NK-92 (cell line): ENCODE measurements around the gene RNF39.
"Not testable (repeated sequence)": the region's sequence is repeated elsewhere in the genome, so short reads cannot be mapped to it uniquely, and the experiment has no call there.

ENCODE experiments used
- DNase-seq: peaks from one replicate; lab custom pipeline; 2025; ENCODE audit not compliant: unreplicated experiment; lab: John Stamatoyannopoulos, UW

RNF39 gene, protein sequence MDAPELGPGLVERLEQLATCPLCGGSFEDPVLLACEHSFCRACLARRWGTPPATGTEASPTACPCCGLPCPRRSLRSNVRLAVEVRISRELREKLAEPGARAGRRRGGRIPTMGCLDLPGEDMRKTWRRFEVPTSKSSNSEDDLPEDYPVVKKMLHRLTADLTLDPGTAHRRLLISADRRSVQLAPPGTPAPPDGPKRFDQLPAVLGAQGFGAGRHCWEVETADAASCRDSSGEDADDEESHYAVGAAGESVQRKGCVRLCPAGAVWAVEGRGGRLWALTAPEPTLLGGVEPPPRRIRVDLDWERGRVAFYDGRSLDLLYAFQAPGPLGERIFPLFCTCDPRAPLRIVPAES

DNA sequence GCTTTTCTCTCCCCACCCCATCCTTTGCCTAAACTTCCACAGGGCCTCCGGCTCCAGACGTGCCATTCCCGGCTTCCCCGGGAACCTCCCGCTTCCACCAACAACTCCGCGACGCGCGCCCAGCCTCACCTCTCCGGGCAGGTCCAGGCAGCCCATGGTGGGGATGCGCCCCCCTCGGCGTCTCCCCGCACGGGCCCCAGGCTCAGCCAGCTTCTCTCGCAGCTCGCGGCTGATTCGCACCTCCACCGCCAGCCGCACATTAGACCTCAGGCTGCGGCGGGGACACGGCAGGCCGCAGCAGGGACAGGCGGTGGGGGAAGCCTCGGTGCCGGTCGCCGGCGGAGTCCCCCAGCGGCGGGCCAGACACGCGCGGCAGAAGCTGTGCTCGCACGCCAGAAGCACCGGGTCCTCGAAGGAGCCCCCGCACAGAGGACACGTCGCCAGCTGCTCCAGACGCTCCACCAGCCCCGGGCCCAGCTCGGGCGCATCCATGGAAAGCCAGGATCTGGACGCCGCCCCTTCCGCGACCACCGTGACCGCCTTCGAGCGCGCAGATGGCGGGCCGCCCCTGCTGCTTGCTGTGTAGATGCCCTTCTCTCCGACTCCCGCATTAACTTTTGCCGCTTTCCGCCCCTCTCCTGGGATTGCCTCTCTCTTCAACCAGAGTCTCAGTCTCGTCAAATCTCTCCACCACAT is at the start of gene RNF39:
RNF39 (minus strand) TSS at position 676 of the 696 bp plus-strand sequence; CDS start at position 492, 184 bp downstream.
- DNase-seq: no peak

DNA sequence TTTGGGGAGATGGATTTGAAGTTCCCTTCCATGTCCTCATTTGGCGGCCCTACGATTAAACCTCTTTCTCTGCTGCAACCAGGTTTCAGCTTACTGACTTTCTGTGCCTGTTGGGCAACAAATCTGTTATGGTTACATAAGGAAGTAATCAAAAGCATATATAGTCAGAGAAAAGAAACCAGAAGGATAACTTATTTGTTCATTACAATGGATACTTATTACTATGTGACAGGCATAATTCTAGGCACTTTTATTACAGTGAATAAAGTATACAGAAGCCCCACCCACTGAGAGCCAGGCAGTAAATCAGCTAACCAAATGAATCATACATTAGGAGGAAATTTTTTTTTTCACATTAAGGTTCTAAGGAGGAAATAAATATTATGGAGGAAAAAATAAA is 46.9 kb upstream of the RNF39 start:
- DNase-seq: no peak

DNA sequence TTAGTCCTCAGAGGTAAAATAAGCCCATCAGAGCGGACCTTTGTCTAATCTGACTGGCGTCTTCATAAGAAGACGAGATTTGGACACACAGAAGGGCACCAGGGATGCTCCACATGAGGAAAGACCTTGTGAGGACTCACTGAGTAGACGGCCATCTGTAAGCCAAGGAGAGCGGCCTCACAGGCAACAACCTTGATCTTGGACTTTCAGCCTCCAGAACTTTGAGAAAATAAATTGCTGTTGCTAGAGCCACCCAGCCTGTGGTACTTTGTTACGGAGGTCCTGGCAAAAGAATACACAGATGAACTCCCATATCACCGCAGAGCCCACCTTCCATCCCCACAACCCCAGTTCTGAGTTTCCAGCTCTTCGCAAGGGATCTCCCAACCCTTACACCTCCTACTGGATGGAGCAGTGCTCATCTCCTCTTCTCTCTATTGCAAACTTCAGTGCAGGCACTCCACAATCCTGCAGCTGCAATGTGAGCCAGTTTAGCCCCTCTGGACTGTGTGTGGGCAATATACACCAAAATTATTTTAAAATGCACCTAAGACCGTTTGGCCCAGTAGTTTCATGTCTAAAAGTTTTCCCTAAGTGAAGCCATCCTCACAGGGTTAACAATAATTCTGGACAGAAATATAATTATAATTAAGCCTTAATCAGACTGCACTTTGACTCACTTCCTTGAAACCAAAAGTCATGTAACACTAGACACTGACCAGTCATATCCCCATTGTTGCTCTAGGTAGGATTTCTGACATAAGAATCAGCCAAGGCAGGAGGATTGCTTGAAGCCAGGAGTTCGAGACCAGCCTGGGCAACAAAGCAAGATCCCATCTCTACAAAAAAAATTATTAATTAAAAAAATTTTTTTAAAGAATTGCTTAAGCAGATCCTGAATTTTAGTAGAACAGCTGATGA is 46.1 kb upstream of the RNF39 start:
- no peak for DNase-seq

DNA sequence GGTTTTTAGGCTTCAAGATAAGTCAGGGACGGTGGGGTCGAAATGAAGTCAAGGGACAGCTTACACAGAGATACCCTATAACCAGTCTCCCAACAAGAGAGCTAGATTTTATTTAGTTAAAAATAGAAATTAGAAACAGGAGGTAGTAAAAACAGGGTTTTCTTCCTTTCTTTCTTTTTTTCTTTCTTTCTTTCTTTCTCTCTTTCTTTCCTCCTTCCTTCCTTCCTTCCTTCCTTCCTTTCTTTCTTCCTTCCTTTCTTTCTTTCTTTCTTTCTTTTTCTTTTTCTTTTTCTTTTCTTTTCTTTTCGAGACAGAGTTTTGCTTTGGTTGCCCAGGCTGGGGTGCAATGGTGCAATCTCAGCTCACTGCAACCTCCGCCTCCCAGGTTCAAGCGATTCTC is 43.1 kb upstream of the RNF39 start:
- not testable (repeated sequence) for DNase-seq

DNA sequence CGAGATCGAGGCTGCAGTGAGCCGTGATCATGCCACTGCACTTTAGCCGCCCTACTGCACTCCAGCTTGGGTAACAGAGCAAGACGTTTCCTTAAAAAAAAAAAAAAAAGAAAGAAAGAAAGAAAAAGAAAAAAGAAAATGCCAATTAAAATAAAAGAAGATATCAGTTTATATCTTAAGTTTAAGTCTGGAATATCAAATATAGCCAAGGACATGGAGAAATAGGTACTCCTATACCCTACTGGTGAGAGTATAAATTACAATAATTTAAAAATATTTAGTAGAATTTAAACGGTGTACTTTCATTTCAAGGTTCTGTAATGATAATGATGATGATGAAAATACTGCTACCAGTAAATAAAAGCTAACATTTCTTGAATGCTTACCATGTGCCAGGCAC is 41.2 kb upstream of the RNF39 start:
- DNase-seq: no peak

DNA sequence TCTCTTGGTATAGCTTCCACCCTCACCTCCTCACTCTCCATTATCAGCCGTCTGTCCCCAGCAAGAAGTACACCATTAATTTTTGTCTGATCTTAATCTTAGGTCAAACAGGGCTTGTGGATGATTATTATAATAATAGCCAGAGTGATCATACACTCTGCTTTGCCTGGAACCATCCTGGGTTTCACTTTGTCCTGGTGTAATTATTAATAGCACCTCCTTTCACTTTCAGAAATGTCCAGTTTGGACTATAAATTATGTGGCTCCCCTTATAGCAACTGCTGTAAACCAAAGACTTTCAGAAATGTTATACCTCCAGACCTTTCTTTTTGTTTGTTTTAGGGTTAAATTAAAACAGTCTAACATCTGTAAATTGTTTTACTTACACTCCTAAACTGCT is 38.3 kb upstream of the RNF39 start:
- no peak for DNase-seq

DNA sequence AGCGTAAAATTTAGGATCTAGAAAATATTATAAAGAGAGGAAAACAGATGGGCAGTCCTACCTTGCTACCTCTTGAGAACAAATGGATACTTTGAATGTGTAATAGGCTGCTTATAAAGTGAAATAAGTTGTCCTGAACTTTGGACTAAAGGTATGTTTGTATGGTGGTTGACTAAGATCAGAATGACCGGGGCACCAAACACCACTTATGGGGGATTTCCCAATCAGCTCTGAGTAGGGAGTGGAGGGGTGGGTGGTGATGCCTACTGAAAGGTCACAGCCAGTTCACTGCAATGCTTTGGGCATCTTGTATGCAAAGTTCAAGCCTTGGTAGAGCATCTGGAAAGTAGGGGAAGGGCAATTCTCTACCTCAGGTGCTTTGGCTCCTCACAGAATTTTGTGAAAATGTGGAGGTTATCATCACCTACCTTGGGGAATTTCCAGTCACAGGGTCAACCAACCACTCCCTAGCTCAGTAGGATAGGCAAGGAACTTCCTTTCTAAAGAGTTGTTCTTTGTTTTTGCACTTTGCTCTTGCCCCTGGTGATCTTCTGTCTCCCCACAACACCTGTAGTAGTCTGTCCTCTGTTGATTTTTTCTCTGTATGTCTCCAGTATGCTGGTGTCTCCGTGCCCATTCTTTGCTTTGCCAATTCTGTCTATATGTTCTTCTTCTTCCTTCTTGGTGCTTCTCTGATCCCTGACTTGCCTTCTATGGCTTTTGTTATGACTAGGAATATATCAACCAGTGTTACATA is 37.6 kb upstream of the RNF39 start, which contains the start of gene TRIM31:
TRIM31 (minus strand) TSS at position 88 of the 757 bp plus-strand sequence. CDS start 285 bp downstream, outside the sequence.
- no peak for DNase-seq

DNA sequence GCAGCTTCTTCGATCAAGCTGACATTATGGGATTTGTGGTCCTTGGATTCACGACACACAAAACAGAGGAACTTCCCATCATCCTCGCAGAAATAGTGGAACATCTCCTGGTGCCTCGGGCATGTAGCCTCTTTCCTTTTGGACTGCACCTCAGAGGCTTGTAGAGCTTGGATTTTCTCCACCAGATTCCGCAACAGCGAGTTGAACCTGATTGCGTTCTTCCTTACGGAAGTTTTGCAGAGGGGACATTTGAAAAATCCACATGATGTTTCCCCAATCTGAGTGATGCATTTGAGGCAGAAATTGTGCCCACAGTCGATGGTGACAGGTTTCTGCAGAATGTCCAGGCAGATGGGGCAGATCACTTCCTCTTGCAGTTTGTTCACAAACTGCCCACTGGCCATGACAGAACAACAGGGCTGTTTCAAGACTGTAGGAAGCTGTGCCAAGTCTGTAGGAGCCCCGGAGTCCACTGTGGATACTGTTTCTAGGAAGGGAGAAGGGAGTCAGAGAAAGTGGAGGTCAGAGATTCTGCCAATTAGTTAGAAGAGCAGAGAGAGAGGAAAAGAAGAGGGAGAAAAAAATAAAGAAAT is 36.9 kb upstream of the RNF39 start:
- no peak for DNase-seq

DNA sequence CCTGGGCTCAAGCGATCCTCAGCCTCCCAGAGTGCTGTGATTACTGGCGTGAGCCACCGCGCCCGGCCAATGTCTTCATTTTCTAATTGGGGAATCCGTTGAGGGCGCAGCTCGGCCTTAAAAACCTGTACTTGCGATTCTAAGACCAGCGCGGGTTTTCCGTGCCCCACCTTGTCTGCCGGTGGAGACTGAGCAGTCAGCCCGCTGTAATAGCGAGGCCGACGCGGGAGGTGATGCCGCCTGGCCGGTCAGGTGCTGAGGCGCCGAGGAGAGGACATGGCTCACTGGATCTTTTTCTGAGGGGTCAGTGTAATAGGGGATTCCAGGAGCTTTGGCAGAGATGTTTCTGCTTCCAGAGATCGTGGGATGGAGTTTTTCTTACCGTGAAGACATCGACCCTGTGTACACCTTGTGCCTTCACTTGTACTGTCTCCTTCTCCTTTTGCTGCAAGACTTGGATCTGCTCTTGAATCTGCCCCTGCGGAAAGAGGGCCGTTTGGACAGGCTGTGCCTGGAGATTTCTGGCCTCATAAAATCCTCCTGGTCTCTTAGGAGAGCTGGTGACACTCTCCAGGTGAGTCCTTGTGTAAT is 35.8 kb upstream of the RNF39 start:
- no peak for DNase-seq

DNA sequence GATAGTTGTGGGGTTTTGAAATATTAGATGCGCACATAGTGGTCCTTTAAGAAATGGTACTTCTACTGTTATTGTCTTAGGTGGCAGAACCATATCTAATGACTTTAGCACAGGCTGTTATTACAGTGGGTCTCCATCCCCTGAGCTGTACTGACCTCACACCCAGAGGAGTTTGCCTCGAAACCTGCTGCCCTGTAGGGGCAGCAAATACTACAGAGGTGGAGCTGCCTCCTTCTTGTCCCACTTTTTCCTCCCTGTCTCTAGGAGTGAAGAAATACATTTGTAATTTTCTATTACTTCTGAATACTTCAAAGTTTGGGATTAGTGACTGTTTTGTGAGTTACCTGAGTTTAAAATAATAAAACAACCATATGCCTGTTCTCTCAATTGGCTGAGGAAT is 29.1 kb upstream of the RNF39 start:
- no peak for DNase-seq

DNA sequence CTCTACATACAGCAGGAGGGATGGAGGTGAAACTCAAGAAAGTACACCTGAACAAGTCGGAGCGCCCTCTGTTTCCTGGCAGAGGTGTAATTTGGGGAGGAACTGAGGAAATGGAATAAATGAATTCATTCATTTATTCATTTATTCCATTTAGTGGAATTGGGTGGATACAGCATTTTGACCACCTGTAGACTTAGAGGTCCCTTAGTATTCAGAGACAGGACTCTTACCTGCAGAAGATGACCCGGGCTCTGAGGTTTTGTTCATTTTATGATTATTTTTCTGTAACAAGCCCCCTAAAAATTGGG is 28.3 kb upstream of the RNF39 start:
- no peak for DNase-seq

DNA sequence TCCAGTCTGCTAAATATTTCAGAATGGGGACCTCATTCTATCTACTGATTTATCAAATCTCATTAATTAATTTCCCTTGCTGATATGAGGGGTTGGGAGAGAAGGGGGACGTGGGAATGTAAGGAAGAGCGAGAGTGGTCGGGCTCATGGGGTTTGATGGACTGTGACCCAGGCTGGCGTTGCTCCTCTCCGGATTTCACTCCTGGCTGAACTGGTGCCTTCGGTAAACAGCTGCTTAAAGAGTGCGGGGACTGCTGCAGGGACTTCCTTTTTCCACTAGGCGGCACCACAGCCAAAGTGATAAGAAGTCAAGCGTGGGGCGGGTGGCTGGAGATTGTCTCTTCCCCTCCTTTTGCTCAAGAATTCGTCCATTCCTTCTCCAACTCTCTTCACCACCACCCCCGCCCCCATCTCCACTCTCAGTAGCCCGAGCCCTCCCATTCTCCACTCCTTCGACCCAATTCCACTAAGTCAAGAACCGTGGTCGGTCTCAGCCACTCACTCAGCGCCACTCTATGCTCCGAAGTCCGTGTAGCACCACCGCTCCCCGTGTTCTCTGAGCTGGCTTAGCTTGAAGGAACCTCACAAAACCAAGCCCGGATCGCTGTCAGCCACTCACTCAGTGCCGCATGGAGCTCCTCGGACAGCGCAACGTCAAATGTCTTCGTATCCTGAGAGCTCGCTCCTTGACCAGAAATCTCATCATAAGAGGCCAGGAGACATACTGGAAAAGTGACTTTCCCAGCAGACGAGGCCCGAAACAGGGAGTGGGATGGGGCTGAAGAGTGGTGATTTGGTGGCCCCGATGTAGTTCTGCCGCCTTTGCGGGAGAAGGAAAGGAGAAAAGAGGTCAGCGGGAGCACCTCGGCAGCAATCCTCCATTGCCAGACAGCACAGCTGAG is 27.7 kb upstream of the RNF39 start:
- DNase-seq: no peak

DNA sequence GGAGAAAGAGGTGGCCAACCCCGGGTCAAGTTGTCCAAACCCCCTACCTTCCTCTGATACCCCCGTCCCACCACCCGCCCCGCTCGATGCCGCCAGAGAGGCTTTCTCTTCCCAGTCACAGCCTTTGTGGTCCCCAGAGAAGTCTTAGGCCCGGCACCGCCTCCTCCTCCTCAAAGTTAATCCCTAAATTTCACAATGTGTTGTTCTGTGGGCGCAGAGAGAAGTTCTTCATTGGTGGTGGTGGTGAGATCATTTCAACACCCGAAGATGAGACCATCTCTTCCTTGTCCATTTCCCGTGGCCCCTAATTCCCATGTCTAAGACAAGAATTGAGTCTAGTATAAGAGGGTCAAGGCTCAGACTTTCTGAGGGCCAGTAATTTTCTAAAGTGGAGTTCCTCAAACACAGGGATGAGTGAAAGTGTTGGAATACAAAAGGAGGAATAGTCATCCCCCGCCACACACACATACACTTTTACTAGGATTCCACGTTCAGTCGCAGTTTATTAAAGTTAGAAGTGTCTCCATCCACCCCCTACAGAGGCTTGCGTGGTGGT is 26.9 kb upstream of the RNF39 start:
- no peak for DNase-seq

DNA sequence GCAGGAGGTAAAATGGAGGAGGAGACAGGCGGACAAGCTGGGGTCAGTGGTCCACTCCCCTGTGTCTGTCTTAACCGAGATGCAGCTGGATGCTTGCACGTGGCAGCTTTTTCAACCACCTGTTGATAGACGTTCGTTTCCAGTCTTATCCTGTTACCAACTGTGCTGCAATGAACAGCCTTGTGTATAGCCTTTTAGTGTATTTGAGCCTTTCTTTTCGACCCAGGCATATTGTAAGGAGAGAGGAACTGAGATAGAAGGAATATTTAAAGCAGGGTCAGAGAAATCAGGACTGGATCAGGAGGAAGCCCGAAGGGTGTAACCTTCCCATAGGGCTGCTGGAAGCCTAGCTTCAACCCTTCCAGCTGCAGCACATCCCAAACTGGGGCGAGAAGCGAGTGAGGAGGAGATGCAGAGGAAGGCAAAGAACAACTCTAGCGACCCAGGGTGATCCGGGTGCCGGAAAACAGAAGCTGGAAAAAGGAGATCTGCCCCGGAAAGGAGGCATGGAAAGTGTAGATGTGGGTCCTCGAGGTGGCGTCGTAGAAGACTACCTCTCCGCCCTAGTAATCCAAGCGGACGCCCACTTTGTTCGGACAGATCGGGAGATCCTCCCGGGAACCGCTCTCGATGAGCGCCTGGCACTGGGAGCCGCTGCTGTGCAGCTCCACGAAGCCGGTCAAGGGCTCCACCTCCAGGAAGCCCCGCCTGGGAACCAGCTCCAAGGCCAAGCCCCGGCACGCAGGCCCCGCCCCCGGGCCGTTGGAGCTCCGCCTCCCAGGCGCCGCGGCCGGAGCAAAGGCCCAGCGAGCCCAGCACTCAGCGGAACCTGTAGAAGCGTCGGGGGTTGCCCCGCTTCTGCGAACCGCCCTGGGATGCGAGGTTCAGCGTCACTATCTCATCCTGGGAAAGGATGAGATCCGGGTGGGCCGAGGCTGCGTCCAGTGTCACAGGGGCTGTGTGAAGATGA is 26.2 kb upstream of the RNF39 start:
- no peak for DNase-seq

DNA sequence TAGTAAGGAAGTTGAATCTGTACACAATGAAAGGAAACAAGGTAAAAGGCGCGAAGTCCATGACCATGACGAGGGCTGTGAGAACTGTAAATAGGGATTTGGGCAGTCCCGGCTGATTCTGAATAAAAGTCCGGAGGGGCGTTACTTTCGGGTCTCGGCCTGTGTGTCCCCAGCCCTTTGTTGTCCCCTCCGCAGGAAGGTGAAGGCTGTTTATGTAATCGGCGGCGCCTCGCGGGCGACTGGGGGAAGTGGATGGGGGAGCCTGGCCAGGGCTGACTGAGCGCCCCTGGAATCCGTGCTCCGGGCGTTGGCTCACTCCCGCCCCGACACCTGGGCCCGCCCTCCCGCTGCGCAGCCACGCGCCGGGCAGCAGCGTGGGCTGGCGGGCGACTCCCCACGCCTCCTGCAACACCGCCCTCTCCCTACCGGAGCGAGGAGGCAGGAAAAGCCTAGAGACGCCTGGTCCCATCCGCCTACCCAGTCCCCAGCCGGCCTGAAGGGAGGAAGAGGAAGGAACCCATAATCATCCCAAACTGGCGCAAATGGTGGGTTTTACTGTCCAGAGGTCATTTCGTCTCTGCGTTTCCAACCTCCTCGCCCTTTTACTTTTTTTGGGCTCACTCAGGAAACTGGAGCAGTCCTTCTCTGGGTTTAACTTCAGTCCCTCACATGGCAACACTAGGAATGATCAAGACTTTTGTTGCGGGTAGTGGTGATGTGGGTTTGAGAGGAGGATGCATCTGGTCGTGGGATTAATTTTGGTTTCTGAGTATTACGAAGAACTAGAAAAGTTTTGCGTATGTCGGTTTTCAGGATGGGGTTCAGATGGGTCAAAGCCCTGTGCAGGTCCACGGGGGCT is 25.2 kb upstream of the RNF39 start:
- no peak for DNase-seq

DNA sequence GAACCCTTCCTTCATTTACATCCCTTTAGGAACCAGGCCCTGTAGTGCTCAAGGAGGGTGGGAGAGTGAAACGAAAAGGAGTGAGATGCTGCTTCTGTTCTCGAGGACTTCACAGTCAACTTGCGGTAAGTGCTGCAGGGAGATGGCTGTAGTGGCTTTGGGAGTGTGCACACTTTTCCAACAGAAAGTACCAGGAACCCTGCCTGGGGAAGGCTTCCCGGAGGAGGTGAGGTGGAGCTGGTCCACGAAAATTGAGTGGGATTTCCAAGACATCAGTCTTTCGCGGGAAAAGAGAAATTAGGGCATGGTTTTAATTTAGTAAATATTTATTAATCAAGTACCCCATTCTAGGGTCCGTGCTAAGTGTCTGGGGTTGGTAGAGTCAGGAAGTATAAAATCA is 24.6 kb upstream of the RNF39 start:
- no peak for DNase-seq
